Mucosa of gallbladder (tissue), 1 donor: Measurements from ENCODE around the gene PCNA. TPM values are rescaled to one million over a fixed set of nuclear protein-coding genes. Genes with fewer than 3 reads are reported as not detected.
A peak's percentile ranks its signal among the peaks of the same experiment; 100 is the strongest.

Experiments used
- DNase-seq: peaks from one replicate; pipeline ENCODE4 v3.0.0-alpha.2; 2020; ENCODE audit warnings: low spot score
- total RNA-seq: library from RNA; stranded (reverse); gene quantifications from one replicate; pipeline ENCODE4 v1.2.1, GENCODE V29; 2021
- donor health status: DM: no; HTN: no; CAD: no.

The PCNA gene
- total RNA-seq, 1 donor from 2014 or later, result 43.9 TPM

GRCh38 chr20:5067877-5068645 lies 51.7 kb downstream of the PCNA start:
- DNase-seq, result no peak

- peak; percentile 71 for DNase-seq
Observed at GRCh38 chr20:5065879-5066383, 53.8 kb downstream of the PCNA start.

DNA sequence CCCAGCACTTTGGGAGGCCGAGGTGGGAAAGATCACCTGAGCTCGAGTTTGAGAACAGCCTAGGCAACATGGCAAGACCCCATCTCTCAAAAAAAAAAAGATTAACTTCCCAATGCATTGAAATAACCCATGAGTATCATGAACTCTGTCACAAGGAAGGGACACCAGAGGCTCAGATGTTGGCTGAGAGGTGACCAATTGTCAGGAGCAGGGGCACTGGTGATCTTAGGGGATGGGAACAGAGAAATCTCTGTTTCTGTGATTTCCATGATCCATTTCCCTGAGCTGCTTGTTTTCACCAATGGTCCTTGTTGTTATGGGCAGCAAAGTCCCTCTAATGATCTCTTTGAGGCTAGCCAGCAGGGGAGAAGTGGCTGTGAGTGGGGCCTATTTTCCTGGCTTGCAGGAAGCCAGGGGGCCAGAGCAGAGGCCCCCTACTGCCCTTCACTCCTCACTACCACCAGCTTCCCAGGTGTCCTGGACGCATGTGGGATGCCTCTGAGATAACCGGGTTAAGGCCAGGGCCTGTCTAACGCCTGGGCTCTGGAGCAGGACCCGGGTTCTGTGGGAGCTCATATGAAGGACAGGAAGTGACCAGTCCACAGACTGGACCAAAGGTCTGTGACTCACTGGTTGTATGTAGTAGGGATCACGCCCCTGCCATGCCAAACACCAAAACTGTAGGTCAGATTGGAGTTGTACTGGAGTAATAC lies 54.4 kb downstream of the PCNA start:
- DNase-seq, result no peak

Other genes starting within 250 kb of the PCNA start
- 15.1 TPM for gene SLC23A2, start 118.4 kb downstream of the PCNA start, total RNA-seq
- gene TMEM230, start 6.9 kb downstream of the PCNA start, total RNA-seq, result 107 TPM
- 53.0 TPM for gene CDS2, start 7.0 kb upstream of the PCNA start, total RNA-seq
- gene PROKR2, start 197.0 kb upstream of the PCNA start, total RNA-seq, result not detected